GM21423 (cell line): ENCODE data around the gene MOB2.

Experiments used
- ATAC-seq: cut with Tn5 transposase; IDR thresholded peaks from one replicate; pipeline ENCODE4 v1.9.1; 2021; ENCODE audit warnings: mild to moderate bottlenecking, moderate library complexity; ENCODE audit not compliant: unreplicated experiment

MOB2 gene

DNA sequence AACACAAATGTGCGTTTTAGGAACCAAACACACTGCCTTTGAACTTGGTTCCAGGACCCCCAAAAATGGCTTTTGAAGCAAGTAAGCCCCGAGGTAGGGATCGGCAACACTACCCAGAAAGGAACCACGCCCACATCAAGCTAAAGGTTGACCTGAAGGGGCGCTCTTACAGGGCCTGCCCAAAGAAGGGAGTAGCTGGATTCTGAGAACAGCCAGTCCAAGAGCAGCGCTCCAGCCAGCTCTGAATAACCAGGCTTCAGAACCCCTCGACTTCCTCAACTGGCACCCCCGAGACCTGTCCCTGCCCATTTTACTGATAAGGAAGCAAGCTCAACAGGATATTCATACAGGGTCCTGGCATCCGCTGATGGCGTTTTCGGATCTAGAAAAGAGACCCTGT is 18.9 kb upstream of the MOB2 start:
- ATAC-seq: no peak

DNA sequence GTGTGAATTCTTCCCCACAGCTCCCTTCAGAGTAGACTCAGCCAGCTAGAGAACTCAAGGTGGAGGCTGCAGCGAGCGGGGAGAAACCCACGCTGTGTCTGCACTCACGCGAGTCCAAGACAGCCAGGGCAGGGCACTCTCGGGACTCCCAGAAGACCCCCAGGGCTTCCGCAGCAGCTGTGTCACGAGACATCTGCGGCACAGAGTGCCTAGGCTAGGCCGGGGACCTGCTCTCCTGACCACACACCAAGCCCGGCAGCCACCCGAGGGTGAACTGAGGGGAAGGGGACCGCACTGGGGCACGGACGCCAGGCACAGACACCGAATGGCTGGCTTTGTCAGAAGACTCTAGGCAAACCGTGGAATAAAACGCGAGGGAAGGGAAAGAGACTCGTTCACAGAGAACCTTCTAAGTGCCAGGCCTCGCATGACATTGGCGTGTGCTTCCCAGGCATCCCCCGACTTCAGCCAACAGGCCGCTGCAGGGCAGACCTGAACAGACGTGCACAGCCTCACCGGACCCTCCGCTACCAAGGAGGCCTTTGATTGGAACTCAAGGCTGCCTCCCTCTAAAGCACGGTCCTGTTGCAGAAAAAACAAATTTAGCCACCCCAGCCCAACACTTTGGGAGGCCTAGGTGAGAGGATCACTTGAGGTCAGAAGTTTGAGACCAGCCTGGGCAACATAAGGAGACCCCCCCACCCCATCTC is 18.2 kb upstream of the MOB2 start:
- no peak for ATAC-seq

DNA sequence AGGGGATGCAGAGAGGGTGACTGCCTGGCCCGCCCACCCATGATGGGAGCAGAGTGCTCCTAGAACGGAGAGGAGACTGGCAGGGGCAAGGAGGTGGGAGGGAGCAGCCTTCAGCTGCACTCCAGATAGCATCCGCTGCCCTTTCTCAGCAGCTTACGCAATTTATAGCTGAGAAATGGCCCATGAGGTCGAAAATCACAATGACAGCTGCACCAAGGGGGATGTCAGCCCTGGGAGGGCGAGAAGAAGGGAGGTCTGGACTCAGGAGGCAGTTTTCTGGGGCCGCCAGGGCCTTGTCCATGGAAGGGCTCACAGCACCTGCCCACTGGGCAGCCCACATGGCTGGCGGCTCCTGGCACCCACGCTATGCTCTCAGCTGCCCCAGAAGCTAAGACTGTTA is 17.6 kb upstream of the MOB2 start:
- no peak for ATAC-seq

DNA sequence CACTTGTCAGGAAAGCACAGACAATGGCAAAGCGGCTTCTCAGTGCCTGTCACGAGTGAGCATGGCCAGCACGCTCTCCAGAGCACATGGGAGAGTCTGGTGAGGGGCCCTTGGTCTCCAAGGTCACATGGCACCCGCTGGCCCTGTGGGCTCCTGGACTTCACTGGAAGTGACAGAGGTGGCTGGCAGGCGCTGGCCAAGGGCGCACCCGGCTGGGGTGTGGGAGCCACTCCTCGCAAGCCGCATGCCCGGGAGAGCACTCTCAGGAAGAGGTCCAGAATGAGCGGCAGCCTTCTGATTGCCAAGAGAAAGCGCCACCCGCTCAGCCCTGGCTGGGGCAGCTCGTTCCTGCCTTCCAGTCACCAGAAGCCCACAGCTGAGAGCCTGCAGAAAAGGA is 17.1 kb upstream of the MOB2 start:
- ATAC-seq: no peak

DNA sequence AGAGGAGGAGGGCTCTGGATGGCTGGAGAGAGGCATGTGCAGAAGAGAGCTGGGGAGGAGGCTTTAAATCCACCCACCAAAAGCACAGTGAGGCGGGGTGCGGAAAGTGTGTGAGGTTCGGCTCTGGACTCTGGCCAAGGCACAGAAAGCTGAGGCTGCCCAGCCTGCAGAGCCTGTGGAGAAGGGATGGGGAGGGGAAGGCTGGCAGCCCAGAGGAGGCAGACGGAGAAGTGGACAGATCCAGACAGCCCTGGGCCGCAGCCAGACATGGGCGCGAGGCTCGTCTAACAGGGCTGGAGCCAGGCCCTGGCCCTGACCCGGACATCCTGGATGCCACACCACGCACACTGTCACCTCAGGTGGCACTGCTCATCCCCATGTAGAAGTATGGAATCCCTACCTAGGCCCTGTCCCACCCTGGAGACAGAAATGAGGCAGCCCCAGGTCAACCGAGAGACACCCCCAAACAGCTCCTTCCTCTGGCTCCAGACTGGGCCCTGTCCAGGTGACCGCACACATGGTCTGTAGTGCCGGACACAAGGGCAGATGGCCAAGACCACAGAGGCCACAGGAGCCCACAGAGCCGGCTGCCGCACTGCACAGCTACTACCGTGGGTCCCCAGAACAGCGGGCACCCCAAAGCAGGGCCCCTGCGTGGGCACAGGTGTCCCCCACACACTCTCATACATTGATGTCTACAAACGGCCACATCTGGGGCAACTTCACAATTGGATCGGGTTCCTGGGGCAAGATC is 16.6 kb upstream of the MOB2 start:
- ATAC-seq: no peak

DNA sequence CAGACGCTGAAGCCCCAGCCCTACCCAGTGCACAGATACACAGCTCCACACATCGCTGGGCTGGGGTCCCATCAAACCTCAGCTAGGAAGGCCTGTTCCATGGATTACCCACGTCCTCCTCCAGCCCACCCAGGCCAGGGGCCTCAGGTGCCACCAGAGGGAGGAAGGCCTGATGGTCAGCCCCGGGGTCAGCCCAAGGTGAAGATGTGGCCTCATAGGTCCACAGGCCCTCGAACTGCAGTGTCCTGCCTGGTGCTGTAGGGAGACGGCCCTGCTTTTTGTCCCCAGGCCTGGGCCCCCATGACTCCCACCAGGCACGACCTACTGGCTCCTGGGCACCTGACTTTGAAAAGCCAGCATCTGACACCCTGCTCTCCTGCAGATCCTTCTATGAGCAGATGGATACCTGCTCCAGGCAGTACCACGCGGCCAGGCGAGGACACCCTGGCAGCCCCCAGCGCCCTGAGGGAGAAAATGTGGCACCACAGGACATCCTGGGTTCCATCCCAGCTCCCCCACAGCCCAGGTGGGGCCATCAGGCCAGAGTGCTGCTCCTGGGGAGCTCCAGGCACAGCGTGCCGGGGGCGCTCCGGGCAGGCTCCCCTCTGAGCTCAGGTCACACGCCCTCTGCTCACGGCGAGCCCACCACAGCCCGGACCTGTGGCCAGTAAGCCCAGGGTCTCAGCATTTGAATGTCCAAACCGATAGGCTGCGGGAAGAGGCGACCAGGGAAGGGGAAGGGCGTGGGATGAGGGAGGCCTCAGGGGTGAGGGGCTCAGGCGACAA is 15.8 kb upstream of the MOB2 start:
- no peak for ATAC-seq

DNA sequence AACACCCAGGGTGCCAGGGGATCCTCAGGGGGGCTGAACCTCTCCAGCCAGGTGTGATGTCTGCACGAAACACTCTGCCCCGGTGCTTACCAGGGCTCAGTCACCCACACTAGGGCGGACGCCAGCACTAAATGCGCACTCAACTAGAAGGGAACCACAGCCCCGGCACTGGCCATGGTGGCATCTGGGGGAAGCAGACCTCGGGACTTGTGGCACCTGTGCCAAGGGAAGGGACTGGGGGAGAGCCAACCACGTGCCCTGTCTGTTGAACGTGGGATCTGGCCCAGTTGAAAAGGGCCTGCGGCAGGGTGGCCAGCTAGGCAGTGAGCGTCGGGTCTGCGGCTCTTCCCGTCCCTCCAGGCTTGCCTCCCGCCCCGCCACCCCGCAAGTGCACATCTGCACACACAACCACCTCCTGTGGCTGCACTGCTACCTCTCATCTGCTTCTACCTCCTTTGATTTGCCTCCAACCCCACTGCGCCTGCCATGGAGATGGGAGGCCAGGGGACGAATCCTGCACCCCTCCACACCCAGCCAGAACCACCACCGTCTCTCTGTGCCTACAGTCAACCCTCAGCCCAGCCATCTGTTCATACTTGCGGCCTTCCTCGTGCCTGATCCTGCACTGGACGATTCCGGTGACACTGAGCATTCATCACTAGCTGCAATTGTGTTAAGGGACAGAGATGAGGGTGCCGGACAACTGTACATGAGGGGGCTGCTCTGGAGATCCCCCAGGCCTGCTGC is 15.0 kb upstream of the MOB2 start:
- no peak for ATAC-seq

DNA sequence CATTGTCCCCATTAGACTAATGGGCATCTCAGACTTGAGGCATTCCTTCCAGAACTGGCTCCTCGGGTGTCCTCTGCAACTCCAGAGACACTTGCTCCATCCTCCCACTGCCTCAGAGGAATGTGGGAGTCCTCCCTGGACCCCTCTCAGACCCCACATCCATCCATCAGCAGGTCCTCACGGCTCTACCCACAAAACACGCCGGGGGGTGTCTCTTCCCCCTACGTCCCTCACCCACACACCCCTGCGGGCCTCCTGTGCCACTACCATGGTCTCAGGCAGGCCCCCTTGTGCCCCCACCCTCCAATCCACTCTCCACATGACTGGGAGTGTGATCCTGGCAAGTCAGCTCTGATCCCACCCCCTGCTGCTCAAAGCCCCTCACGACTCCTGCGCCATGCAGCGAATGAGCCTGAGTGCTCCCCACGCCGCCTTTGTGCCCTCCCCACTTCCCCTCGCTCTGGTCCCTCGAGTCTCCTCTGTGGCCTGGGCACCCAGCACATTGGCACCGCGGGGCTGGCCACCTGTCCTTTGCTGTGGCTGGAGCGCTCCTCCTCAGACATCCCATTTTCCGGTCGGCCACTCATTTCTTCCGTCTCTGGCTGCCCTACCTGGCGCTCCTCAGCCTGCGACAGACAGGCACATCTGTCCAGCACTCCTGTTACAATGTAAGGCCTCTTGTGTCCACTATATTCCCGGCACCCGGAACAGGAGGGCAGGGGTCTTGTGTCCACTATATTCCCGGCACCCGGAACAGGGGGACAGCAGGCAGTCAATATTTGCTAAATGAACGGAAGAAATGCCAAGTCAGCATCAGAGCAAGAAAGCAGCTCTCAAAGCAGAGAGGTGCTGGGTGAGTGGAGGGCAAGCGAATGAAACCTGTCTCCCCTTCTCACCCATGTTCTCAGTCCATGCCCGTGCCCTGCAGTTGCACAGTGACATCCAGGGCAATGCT is 14.2 kb upstream of the MOB2 start:
- no peak for ATAC-seq

DNA sequence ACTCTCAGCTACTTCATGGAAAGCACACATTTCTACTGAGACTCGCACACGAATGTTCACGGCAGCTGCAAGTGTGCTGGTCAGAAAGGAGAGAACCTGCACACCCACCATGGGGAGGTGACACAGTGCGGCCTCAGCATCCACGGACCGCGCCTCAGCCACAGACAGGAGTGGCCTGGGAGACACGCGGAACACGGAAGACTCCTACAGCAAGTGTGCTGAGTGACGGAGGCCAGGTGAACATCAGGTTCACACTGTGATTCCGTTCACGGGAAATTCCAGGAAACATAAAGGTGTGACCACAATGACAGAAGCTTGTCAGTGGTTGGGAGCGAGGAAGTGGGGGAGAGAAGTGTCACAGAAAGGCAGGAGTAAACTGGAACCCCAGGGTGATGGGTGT is 13.3 kb upstream of the MOB2 start:
- ATAC-seq: no peak

DNA sequence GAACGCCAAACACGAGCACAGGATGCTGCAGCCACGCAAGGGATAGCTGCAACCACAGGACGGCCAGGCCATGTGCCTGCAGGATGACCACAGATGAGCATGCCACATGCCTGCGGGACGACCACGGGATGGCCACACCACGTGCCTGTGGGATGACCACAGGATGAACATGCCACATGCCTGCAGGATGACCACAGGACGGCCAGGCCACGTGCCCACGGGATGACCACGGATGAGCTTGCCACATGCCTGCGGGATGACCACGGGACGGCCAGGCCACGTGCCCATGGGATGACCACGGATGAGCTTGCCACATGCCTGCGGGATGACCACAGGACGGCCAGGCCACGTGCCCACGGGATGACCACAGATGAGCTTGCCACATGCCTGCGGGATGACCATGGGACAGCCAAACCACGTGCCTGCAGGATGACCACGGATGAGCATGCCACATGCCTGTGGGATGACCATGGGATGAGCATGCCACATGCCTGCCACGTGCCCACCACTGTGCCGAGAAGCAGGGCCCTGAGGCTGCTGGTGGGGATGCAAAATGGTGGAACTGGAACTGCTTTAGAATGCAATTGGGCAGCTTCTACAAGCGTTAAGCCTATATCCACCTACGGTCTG is 12.8 kb upstream of the MOB2 start:
- ATAC-seq: no peak

DNA sequence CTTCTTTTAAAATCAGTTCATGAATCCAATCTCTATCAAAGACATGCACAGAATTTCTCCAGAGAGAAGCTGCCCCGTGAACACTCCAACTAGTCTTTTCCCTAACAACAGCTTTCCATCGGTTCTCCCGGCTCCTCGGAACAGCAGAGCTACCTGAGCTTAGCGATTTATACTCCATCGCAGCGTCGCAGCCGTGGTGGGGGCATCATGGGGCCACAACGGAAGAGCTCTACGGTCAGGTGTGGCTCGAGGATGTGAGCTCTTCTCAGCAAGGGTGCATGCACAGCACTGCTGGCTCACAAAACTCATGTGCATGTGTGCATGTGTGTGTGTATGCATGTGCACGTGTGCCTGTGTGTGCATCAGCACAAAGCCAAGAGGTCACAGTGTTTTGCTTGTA is 11.7 kb upstream of the MOB2 start:
- ATAC-seq: no peak

DNA sequence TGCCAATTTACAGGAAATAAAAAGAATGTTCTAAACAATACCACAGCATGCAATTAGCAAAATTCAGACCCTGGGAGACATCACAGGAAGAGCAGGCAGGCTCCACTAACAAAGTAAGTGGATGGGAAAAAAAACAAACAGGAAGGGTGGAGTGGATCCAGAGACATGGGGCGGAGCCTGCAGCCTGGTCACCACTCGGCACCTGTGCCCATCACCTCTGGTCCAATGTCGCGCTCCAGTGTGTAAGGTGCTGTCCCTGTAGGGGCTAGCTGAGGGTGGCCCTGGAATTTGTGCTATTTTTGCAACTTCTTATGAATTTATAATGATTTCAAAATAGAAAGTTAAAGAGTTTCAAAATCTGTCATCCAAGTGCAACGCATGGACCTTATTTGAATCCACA is 11.0 kb upstream of the MOB2 start:
- ATAC-seq: no peak

DNA sequence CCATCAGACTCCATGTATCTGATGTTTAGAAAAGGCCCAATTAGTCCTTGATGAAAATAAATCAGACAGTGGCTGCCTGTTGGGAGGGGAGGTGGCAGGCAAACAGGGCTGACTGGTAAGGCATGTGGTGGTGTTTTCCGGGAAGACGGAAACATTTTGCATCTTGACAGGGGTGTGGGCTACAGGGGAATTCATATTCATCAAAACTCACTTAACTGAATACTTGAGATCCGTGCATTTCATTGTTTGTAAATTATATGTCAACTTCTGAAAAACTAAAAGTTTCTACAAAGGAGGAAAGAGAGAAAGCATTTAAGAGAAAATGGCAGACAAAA is 10.1 kb upstream of the MOB2 start:
- ATAC-seq: no peak

DNA sequence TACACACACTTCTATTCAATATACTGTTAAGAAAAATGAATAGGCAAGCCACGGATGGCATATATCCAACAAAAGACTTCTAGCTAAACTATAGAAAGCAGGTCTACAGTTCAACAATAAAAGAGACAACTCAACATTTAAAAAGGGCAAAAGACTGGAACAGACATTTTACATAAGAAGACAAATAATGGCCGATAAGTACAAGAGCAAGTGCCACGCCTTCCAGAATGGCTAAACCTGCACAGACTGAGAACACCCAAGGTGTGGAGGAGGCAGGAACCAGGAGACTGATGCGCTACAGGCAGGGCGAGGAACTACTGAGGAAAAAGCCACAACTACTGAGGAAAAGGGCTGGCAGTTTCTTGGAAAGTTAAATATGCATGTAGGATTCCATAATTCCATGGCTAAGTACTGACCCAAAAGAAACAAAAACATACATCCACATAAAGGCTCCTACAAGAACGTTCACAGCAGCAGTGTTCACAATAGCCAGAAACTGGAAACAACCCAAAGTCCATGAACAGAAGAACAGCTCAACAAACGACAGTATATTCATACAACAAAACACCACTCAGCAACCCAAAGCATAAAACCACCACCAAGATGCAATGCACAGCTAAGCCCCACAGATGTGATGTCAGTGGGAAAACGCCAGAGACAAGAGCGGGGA is 9.6 kb upstream of the MOB2 start:
- ATAC-seq: no peak

DNA sequence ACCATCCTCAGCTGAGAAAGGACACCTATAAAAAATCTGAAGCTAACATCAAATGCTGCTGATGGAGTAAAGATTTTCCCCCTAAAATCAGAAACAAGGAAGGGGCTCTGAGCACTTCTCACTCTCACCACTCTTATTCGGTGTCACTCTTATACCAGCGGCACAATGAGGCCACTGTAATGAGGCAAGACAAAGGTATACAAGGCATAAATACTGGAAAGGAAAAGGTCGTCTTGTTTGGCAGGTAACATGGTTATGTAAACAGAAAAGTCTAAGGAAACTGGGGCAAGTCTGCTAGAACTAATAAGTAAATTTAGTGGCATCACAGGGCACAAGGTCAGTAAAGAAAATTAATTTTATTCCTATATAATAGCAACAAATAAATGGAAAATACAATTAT is 8.1 kb upstream of the MOB2 start:
- ATAC-seq: no peak

DNA sequence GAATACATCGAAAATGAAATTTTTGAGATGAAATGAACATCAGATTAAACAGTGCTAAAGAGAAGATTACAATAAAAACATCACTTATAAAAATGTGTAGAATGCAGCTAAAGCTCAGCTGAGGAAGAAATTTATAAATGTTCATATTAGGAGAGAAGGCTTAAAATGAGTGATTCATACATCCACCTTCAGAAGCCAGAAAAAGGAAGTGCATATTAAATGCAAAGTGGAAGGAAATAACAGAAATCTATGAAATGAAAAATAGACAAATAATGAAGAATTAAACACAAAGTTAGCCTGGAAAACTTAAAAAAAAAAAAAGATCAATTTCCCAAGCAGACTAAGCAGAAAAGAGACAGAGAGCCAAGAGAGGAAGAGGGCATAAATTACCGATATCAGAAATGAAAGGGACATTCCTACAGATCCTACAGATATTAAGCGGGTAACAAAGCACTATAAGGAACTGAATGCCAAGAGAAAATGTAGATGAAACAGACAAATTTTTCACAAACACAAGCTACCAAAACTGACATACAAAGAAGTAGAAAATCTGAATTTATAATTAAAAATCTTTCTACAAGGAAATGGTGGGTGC is 7.2 kb upstream of the MOB2 start:
- ATAC-seq: no peak

DNA sequence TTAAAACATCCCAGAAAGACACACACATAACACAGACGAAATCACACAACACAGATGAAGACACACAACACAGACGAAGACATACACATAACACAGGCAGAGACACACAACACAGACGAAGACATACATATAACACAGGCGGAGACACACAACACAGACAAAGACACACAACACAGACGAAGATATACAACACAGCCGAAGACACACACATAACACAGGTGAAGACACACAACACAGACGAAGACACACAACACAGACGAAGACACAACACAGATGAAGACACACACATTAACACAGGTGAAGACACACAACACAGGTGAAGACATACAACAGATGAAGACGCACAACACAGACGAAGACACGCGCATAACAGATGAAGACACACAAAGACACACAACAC is 4.8 kb upstream of the MOB2 start:
- ATAC-seq: no peak

DNA sequence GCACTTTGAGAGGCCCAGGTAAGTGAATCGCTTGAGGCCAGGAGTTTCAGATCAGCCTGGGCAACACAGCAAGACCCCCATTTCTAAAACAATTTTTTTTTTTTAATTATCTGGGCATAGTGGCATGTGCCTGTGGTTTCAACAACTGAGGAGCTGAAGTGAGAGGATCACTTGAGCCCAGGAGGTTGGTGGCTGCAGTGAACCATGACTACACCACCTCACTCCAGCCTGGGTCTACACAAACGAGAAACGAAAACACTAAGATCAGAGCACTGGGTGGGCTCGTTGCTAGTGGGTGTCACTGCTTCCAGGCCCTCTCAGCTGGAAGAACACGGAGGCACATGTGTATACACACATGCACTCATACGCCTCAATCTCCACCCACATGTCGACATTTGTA is 4.1 kb upstream of the MOB2 start:
- ATAC-seq: no peak
